ENCODE results near the gene HRH2.
"Not testable (repeated sequence)": the region's sequence is repeated elsewhere in the genome, so short reads cannot be mapped to it uniquely, and the experiment has no call there.

HRH2 gene

DNA sequence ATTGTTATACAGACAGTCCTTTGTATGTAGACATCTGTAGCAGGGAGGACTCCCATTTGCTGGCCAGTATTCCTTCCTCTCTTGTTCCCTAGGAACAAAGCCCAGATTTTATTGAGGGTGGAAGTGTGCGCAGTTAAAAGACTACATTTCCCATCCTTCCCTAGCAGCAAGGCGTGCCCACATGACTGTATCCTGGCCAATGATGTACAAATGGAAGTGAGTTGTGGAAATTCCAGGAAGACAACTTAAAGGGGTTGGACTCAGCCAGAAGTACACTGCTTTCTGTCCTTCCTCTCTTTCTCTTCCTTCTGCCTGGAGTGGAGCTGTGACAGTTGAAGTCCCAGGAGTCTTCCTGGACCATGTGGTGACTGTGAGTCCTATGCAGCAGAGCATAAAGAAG is 89.0 kb downstream of the HRH2 start:
- DNase-seq = peak; percentile 10

DNA sequence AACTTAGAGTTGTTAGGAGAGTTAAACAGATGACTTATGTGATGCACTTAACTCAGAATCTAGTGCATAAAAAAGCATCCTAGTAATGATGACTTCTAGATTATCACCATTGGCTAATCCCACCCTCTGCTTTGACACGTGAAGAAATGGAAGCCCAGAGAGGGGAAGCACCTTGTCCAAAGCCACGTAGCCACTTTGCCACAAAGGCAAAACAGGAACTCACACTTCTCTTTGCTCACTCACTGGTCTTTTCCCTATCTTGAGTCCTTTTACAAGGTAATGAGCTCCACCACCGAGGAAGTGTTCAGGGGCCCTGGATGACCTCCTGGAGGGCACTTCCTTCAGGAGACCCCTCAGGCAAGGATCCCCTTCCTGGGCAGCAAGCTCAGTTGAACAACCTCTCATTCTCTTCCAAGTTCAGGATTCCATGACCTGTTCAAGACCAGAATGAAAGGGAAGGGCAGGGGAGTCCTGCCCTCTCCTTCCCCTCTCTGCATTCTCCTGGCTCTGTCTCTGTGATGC is 89.7 kb downstream of the HRH2 start:
- DNase-seq = no peak

DNA sequence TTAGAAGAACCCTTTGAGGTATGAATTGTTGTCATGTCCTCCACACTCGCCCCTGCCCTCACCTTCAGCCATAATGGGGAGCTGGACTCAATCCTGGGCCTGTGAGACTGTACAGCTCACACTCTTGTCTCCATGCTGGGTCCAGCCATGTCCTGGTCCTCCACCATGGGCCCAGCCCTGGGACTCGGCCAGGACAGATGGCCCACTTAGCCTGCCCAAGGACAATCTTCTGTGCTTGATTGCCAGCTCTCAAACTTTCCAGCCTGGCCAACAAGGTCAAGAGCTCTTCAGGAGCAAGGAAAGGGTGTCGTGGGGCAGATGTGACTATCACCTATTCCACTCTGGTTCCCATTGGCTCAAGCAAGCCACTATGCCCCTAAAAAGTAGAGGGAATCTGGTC is 90.8 kb downstream of the HRH2 start:
- no peak for DNase-seq

DNA sequence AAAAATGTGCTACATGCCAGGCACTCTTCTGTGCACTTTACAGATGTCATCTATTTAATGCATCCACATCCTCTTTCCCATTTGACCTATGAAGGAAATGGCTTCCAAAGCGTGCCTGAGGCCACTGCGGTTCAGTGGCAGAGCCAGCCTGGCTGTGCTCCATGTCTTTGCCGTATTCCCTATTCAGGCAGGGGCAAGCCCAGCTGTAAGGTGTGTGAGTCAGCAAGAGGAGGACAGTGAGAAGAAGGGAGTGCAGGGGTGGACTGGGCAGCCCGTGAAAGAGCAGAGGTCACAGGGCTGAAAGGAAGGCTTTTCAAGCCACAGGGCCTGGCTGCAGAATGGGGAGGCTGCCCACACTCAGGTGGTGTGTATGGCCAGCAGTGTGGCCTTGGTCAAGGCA is 91.7 kb downstream of the HRH2 start:
- no peak for DNase-seq

DNA sequence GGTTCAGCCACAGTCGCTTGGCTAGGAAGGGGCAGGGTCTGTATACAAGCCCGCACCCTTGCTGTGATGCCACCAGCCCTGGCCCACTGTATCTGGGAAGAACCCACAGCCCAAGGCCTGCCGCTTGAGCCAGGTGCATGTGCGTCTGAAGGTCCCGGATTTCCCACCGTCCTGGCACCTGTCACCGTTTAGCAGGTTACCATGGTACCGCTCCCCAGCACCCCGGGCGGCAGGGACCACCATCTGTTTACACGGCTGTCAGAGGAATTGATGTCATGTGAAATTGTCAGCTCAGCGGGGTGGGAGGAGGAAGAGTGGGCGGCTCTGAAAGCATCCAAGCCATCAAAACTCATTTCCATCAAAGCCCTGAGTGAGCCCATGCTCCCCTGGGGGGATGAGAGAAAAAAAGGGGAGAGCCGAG is 92.7 kb downstream of the HRH2 start:
- peak; percentile 76 for DNase-seq

DNA sequence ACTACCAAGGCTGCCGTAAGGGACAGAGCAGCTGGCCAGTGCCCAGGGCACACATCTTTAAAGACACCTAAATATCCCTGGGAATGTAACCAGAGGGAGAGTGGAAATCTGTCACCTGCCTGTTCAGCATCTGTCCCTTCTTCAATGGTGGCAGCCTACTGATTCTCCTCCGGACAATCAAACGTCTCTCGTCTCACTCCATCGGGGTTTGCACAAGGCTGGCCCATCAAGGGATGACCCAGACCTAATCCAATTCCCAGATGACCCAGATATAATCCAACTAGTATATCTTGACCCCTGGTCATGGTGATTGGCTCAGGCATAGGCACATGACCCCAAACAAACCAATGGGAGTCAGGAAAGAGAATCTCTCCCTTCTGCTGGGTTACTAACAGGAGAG is 93.5 kb downstream of the HRH2 start:
- peak; percentile 65 for DNase-seq

DNA sequence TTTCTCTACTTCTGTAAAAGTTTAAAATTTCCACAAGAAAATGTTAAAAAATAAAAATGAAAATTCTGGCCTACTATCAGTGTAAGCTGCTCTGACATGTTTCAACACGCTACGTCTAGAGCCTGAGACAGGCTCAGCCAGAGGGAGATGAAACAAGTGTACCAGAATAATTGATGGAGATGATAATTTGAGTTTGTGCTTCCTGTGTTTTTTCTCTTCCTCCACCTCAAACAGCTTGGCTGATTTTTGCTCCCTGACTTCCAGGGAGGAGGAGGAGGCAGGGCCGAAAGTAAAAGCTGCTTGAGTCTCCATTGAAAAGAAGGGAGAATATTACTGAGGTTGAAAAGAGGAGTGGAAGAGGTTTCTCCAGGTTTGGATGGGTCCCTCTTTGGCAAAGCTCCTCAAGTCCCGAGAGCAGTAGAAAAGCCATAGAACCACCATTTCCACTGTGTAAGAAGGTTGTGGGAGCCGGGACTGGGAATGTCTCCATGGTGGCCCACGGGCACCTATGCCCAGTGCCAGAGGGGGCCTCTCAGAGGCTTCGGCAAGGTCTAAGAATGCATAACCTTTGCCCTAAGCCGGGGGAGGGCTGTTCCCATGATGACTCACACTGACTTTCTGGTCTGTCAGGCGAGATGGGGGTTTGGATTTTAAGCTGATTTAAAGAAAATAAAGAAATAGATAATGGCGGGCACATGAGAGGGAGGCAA is 95.1 kb downstream of the HRH2 start:
- DNase-seq = no peak

DNA sequence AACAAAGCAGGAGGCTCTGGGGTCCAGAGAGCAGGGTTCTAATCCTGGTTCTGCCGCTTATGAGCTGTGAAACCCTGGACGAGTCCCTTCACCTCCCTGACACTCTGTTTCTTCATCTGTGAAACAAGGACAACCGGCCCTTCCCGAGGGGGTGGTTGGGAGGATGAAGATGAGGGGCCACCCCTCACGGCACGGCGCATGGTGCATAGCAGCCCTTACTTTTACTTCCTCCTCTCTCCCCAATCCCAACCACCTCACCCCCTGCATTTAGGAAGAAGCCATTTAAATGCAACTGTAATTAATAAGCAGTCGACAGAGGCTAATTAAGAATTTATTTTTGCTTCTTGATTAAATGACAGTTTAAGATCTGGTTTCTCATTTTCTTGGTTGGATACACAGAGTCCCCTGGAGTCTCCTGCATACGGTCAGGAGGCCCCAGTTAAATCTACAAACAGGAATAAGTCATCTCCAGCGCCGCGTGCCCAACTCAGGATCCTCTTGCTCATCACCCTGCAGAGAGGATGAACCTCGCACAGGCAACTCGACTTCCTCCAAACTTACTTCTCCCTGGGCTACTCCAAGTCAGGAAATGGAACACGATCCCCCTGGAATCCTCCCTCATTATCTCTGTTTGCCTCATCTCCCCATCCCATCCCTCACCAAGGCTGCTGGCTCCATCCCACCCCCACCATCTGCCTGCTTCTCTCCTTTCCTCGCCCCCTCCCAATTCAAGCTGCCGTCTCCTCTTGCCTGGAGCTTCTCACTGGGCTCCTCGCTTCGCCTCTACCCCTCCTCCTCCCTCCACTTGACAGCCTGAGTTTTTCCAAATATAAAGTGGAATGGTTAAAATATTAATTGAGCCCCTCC is 95.9 kb downstream of the HRH2 start:
- DNase-seq = peak; percentile 5

DNA sequence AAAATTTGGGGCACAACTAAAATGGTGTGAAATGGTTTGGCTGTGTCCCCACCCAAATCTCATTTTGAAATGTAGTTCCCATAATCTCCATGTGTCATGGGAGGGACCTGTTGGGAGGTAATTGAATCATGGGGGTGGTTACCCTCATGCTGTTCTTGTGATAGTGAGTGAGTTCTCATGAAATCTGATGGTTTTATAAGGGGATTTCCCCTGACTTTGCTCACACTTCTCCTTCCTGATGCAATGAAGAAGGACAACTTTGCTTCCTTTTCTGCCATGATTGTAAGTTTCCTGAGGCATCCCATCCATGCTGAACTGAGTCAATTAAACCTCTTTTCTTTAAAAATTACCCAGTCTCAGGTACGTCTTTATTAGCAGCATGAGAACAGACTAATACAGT is 102.1 kb downstream of the HRH2 start:
- not testable (repeated sequence) for DNase-seq

All from NCI-H524 treated with DMSO at 0.1 percent for 48 hours (cell line).